Measurements from ENCODE around the gene KRT71. TPM values are rescaled to one million over a fixed set of nuclear protein-coding genes. Genes with fewer than 3 reads are reported as not detected.

Gene KRT71
- polyA plus RNA-seq, 3 donors: not detected

- Mint-ChIP-seq H3K27me3 (ENCODE audit: low read depth in 3 of 3) (peaks cover 2 to 9% (median 7%) of the 10 kb centered on the region in 3 donors), H3K4me1 (no peaks in the 10 kb centered on the region), H3K4me3 (no peak overlapping the region), H3K36me3 (no peaks in the 10 kb centered on the region), H3K9me3 (no peaks in the 10 kb centered on the region), H3K27ac (no peak overlapping the region)
- Histone ChIP-seq H3K4me3 (replicated peaks in 1 of 3; ENCODE audit: low read depth in 2 of 3, low read length in 3 of 3) (no peak overlapping the region), H4K20me1 (ENCODE audit: insufficient read depth, low read length) (no peaks in the 10 kb centered on the region), H2AFZ (ENCODE audit: insufficient read depth, low read depth, low read length, poor library complexity, severe bottlenecking) (no peak overlapping the region), H3K79me2 (ENCODE audit: insufficient read depth, low read length) (no peaks in the 10 kb centered on the region), H3K36me3 (replicated peaks in 1 of 2; ENCODE audit: control insufficient read depth in 1 of 2, insufficient read depth in 2 of 2, low read length in 2 of 2) (no peaks in the 10 kb centered on the region), H3K27ac (ENCODE audit: low read depth in 1 of 2, low read length in 2 of 2) (no peak overlapping the region), H3K9me3 (replicated peaks in 1 of 2; ENCODE audit: control insufficient read depth in 1 of 2, insufficient read depth in 1 of 2, low read length in 2 of 2) (no peaks in the 10 kb centered on the region), H3K27me3 (ENCODE audit: control insufficient read depth in 2 of 2, insufficient read depth in 2 of 2, low read length in 2 of 2) (peaks cover 2 to 4% of the 10 kb centered on the region in 2 donors), H3K9ac (ENCODE audit: insufficient read depth, low read length, poor library complexity, severe bottlenecking) (no peak overlapping the region), H3K4me2 (replicated peaks; ENCODE audit: extremely low read depth, low read length, poor library complexity, severe bottlenecking) (no peak overlapping the region), H3K4me1 (ENCODE audit: control insufficient read depth in 1 of 2, insufficient read depth in 2 of 2, low read length in 2 of 2) (no peaks in the 10 kb centered on the region)
- 79% methylated on average over 6 of the region's 8 CpGs for WGBS (ENCODE audit: insufficient coverage)
- no peak for TF ChIP-seq CTCF (IDR thresholded peaks at IDR 0.05)
- intact Hi-C loops (cut with micrococcal nuclease): no loop called here
- no peak for DNase-seq
These were observed 13.9 kb upstream of the KRT71 start for GRCh38 chr12:52566847-52567291.

GRCh38 chr12:52564582-52564981, 11.6 kb upstream of the KRT71 start:
- no peak for DNase-seq
- 100% methylated on average over 1 of the region's 1 CpG for WGBS (ENCODE audit: insufficient coverage)
- Mint-ChIP-seq H3K4me1 (no peaks in the 10 kb centered on the region), H3K9me3 (no peaks in the 10 kb centered on the region), H3K27me3 (ENCODE audit: low read depth in 3 of 3) (peaks cover 2 to 15% (median 12%) of the 10 kb centered on the region in 3 donors), H3K27ac (no peak overlapping the region), H3K4me3 (no peak overlapping the region), H3K36me3 (no peaks in the 10 kb centered on the region)
- no peaks in the 10 kb centered on the region for H4K20me1 ChIP-seq (ENCODE audit: insufficient read depth, low read length)
- H3K9me3 ChIP-seq (replicated peaks in 1 of 2; ENCODE audit: control insufficient read depth in 1 of 2, insufficient read depth in 1 of 2, low read length in 2 of 2): no peaks in the 10 kb centered on the region
- no peak overlapping the region for H3K4me3 ChIP-seq (replicated peaks in 1 of 3; ENCODE audit: low read depth in 2 of 3, low read length in 3 of 3)
- no peak for TF ChIP-seq CTCF (IDR thresholded peaks at IDR 0.05)
- no peak overlapping the region for H3K9ac ChIP-seq (ENCODE audit: insufficient read depth, low read length, poor library complexity, severe bottlenecking)
- H2AFZ ChIP-seq (ENCODE audit: insufficient read depth, low read depth, low read length, poor library complexity, severe bottlenecking): no peak overlapping the region
- H3K4me2 ChIP-seq (replicated peaks; ENCODE audit: extremely low read depth, low read length, poor library complexity, severe bottlenecking): no peak overlapping the region
- no peaks in the 10 kb centered on the region for H3K4me1 ChIP-seq (ENCODE audit: control insufficient read depth in 1 of 2, insufficient read depth in 2 of 2, low read length in 2 of 2)
- no peaks in the 10 kb centered on the region for H3K36me3 ChIP-seq (replicated peaks in 1 of 2; ENCODE audit: control insufficient read depth in 1 of 2, insufficient read depth in 2 of 2, low read length in 2 of 2)
- no peaks in the 10 kb centered on the region for H3K79me2 ChIP-seq (ENCODE audit: insufficient read depth, low read length)
- intact Hi-C loops (cut with micrococcal nuclease): no loop called here
- no peak overlapping the region for H3K27ac ChIP-seq (ENCODE audit: low read depth in 1 of 2, low read length in 2 of 2)
- H3K27me3 ChIP-seq (ENCODE audit: control insufficient read depth in 2 of 2, insufficient read depth in 2 of 2, low read length in 2 of 2): peaks cover 2 to 4% of the 10 kb centered on the region in 2 donors
